MM.1S (cell line): ENCODE data around the gene SPOCK2.

Source experiments
- DNase-seq: peaks from one replicate; pipeline ENCODE4 v3.0.0-alpha.2; 2015
- H2AFZ ChIP-seq: fragments of 300-600 bp; sonication (generic); 2 replicates; pipeline ENCODE4 v1.6.0; 2016; ENCODE audit warnings: antibody characterized with exemption, low read length
- H3F3A ChIP-seq: fragments of 300-600 bp; sonication (generic); 2 replicates; pipeline ENCODE4 v1.6.1; 2016; ENCODE audit warnings: mild to moderate bottlenecking, antibody characterized with exemption, low read length, moderate library complexity, mixed read lengths; ENCODE audit not compliant: insufficient read depth
- H3K27ac ChIP-seq: fragments of 300-600 bp; sonication (generic); 2 replicates; pipeline ENCODE4 v1.5.1; 2016; ENCODE audit warnings: mild to moderate bottlenecking, low read length
- H3K27me3 ChIP-seq: fragments of 300-600 bp; sonication (generic); replicated peaks from 2 replicates; pipeline ENCODE4 v1.6.0; 2016; ENCODE audit warnings: low read length; ENCODE audit not compliant: insufficient read depth
- H3K36me3 ChIP-seq: fragments of 300-600 bp; sonication (generic); replicated peaks from 2 replicates; pipeline ENCODE4 v1.6.1; 2016; ENCODE audit warnings: mild to moderate bottlenecking, low read length, mixed read lengths; ENCODE audit not compliant: insufficient read depth
- H3K4me1 ChIP-seq: fragments of 300-600 bp; sonication (generic); 2 replicates; pipeline ENCODE4 v1.6.1; 2016; ENCODE audit warnings: low read length, mixed read lengths
- H3K4me2 ChIP-seq: fragments of 300-600 bp; sonication (generic); 2 replicates; pipeline ENCODE4 v1.6.0; 2016; ENCODE audit warnings: low read depth, low read length
- H3K4me3 ChIP-seq: fragments of 300-600 bp; sonication (generic); 2 replicates; pipeline ENCODE4 v1.5.1; 2016; ENCODE audit warnings: low read length, mixed read lengths
- H3K79me2 ChIP-seq: fragments of 300-600 bp; sonication (generic); 2 replicates; pipeline ENCODE4 v1.6.1; 2016; ENCODE audit warnings: mixed run types, low read length, mixed read lengths
- H3K9ac ChIP-seq: fragments of 300-600 bp; sonication (generic); 2 replicates; pipeline ENCODE4 v1.6.1; 2016; ENCODE audit warnings: low read length, mixed read lengths
- H3K9me2 ChIP-seq: fragments of 300-600 bp; sonication (generic); replicated peaks from 2 replicates; pipeline ENCODE4 v1.6.1; 2016; ENCODE audit warnings: mild to moderate bottlenecking, low read length, mixed read lengths; ENCODE audit not compliant: insufficient read depth
- H3K9me3 ChIP-seq: fragments of 300-600 bp; sonication (generic); replicated peaks from 2 replicates; pipeline ENCODE4 v1.6.1; 2016; ENCODE audit warnings: mild to moderate bottlenecking, low read length, mixed read lengths; ENCODE audit not compliant: insufficient read depth
- H4K20me1 ChIP-seq: fragments of 300-600 bp; sonication (generic); 2 replicates; pipeline ENCODE4 v1.6.1; 2016; ENCODE audit warnings: mild to moderate bottlenecking, low read length, moderate library complexity, mixed read lengths; ENCODE audit not compliant: insufficient read depth
- EZH2 ChIP-seq: fragments of 300-600 bp; sonication (generic); optimal IDR thresholded peaks from 2 replicates; pipeline ENCODE3; 2017; ENCODE audit warnings: low read depth, mild to moderate bottlenecking, antibody characterized with exemption, low read length, mixed read lengths
- EZH2phosphoT487 ChIP-seq: fragments of 300-600 bp; sonication (generic); IDR thresholded peaks from 2 replicates; pipeline ENCODE4 v1.6.1; 2018; ENCODE audit warnings: antibody characterized with exemption, low read length
- TF ChIP-seq, protein P1 (sequence below): fragments of 300-600 bp; sonication (generic); IDR thresholded peaks from 2 replicates; pipeline ENCODE4 v1.5.1; 2016; ENCODE audit warnings: antibody characterized with exemption, low read length, mixed read lengths

The SPOCK2 gene

DNA sequence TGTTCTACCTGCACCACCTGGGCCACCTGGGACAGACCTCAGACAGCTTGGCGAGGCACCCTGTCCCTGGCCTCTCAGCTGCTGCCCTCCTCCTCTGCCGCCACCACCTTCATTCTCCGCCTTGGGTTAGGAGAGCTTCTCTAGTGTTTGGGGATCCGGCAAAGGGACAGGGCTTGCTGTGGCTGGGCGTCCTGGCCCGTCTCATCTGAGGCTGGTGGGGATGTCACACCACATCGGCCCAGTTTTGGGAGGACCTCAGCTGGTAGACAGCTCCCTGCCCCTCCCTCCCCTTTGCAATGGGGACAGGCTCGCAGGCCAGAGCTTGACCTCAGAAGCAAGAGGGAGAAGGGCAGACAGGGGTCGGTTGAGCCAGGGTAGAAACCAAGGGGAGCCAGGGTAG is 26.4 kb downstream of the SPOCK2 start:
- Histone ChIP-seq H3F3A (no peaks in the 10 kb centered on the region), H2AFZ (no peak overlapping the region), H3K27me3 (no peaks in the 10 kb centered on the region), H3K27ac (no peak overlapping the region), H4K20me1 (no peaks in the 10 kb centered on the region), H3K4me3 (no peak overlapping the region), H3K36me3 (no peaks in the 10 kb centered on the region), H3K9me2 (no peaks in the 10 kb centered on the region), H3K79me2 (no peaks in the 10 kb centered on the region), H3K4me2 (no peak overlapping the region), H3K9ac (no peak overlapping the region), H3K4me1 (no peaks in the 10 kb centered on the region), H3K9me3 (no peaks in the 10 kb centered on the region)
- no peak for TF ChIP-seq EZH2
- no peak for TF ChIP-seq EZH2phosphoT487
- TF ChIP-seq, protein P1, sequence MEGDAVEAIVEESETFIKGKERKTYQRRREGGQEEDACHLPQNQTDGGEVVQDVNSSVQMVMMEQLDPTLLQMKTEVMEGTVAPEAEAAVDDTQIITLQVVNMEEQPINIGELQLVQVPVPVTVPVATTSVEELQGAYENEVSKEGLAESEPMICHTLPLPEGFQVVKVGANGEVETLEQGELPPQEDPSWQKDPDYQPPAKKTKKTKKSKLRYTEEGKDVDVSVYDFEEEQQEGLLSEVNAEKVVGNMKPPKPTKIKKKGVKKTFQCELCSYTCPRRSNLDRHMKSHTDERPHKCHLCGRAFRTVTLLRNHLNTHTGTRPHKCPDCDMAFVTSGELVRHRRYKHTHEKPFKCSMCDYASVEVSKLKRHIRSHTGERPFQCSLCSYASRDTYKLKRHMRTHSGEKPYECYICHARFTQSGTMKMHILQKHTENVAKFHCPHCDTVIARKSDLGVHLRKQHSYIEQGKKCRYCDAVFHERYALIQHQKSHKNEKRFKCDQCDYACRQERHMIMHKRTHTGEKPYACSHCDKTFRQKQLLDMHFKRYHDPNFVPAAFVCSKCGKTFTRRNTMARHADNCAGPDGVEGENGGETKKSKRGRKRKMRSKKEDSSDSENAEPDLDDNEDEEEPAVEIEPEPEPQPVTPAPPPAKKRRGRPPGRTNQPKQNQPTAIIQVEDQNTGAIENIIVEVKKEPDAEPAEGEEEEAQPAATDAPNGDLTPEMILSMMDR: no peak
- no peak for DNase-seq

DNA sequence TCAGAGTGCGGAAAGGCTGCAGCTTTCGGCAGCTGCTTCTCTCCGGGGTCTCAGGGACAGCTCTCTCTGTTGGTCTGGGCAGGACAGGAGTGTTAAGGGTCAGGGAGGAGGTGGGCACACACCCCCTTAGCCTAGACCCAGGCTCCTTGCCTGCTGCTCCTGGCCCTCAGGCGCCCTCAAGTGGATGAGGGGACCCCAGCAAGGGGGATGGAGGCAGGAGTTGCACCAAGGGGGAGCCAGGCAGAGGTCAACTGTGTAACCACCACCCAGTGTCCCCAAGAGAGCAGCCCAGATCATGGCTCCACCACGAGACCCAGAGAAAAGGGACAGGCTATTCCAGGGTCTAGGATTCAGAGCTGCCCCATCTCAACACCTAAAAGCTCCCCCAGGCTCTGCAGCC is 26.9 kb downstream of the SPOCK2 start:
- no peaks in the 10 kb centered on the region for H3K27me3 ChIP-seq
- no peak overlapping the region for H3K27ac ChIP-seq
- H3K9me2 ChIP-seq: no peaks in the 10 kb centered on the region
- no peak overlapping the region for H2AFZ ChIP-seq
- H3K4me2 ChIP-seq: no peak overlapping the region
- TF ChIP-seq EZH2phosphoT487 (no peak), EZH2 (no peak)
- TF ChIP-seq, protein P1: peak; percentile 19
- no peaks in the 10 kb centered on the region for H3K79me2 ChIP-seq
- no peak overlapping the region for H3K4me3 ChIP-seq
- H3K9me3 ChIP-seq: no peaks in the 10 kb centered on the region
- H4K20me1 ChIP-seq: no peaks in the 10 kb centered on the region
- no peak for DNase-seq
- no peak overlapping the region for H3K9ac ChIP-seq
- H3K4me1 ChIP-seq: no peaks in the 10 kb centered on the region
- no peaks in the 10 kb centered on the region for H3F3A ChIP-seq
- no peaks in the 10 kb centered on the region for H3K36me3 ChIP-seq

GRCh38 chr10:72059843-72060822 is 28.2 kb downstream of the SPOCK2 start:
- TF ChIP-seq EZH2phosphoT487 (no peak), EZH2 (no peak)
- TF ChIP-seq, protein P1: no peak
- Histone ChIP-seq H3K4me1 (no peaks in the 10 kb centered on the region), H3F3A (no peaks in the 10 kb centered on the region), H3K9me3 (no peaks in the 10 kb centered on the region), H3K79me2 (no peaks in the 10 kb centered on the region), H3K9ac (no peak overlapping the region), H3K4me2 (no peak overlapping the region), H3K27me3 (no peaks in the 10 kb centered on the region), H3K4me3 (no peak overlapping the region), H3K36me3 (no peaks in the 10 kb centered on the region), H3K9me2 (no peaks in the 10 kb centered on the region), H3K27ac (no peak overlapping the region), H4K20me1 (no peaks in the 10 kb centered on the region), H2AFZ (no peak overlapping the region)
- no peak for DNase-seq
